Stimulated activated CD4-positive, alpha-beta T cell treated with anti-CD3 and anti-CD28 coated beads, Interleukin-4, amount 100 ng/mL, for 24 hours (primary cell): Measurements from ENCODE around the gene SERTAD3.
A peak's percentile ranks its signal among the peaks of the same experiment; 100 is the strongest.
"Not testable (repeated sequence)": the region's sequence is repeated elsewhere in the genome, so short reads cannot be mapped to it uniquely, and the experiment has no call there.

Experiments
- DNase-seq: peaks from one replicate; pipeline ENCODE4 v3.0.0-alpha.2; 2020

SERTAD3 gene

GRCh38 chr19:40444000-40444824 is at the start of gene SERTAD3:
Gene SERTAD3, minus strand, starts transcription at chr19:40444335. Its CDS starts 2,255 bp downstream, at chr19:40442080.
- DNase-seq, result peak; percentile 96

GRCh38 chr19:40493778-40494177 is 49.6 kb upstream of the SERTAD3 start:
- DNase-seq, result no peak

- no peak for DNase-seq
Observed at GRCh38 chr19:40492274-40492673, 48.1 kb upstream of the SERTAD3 start.

GRCh38 chr19:40489882-40490230 is 45.7 kb upstream of the SERTAD3 start:
- no peak for DNase-seq

- no peak for DNase-seq
Observed at GRCh38 chr19:40486017-40486416, 41.9 kb upstream of the SERTAD3 start.

GRCh38 chr19:40475878-40476644 is 31.9 kb upstream of the SERTAD3 start:
- not testable (repeated sequence) for DNase-seq

- no peak for DNase-seq
Observed at GRCh38 chr19:40474737-40475136, 30.6 kb upstream of the SERTAD3 start.

- no peak for DNase-seq
Observed at GRCh38 chr19:40472516-40472915, 28.4 kb upstream of the SERTAD3 start.

GRCh38 chr19:40471111-40471510 is 27.0 kb upstream of the SERTAD3 start:
- no peak for DNase-seq

- no peak for DNase-seq
Observed at GRCh38 chr19:40469011-40469410, 24.9 kb upstream of the SERTAD3 start.

GRCh38 chr19:40466985-40467734 is 23.0 kb upstream of the SERTAD3 start, which contains the start of gene SPTBN4:
Gene SPTBN4, plus strand, starts transcription at chr19:40467001. Its CDS starts 5,621 bp downstream, at chr19:40472622.
- no peak for DNase-seq

GRCh38 chr19:40466219-40466984 is 22.3 kb upstream of the SERTAD3 start:
- peak; percentile 82 for DNase-seq

GRCh38 chr19:40465557-40466218 is 21.6 kb upstream of the SERTAD3 start, which contains the start of gene BLVRB:
Gene BLVRB, minus strand, starts transcription at chr19:40465745. Its CDS starts 57 bp downstream, at chr19:40465688.
- peak; percentile 99 for DNase-seq

- DNase-seq, result peak; percentile 29
Observed at GRCh38 chr19:40465025-40465556, 21.0 kb upstream of the SERTAD3 start.

GRCh38 chr19:40464059-40465024 is 20.2 kb upstream of the SERTAD3 start:
- DNase-seq, result peak; percentile 80

GRCh38 chr19:40463587-40464037 is 19.5 kb upstream of the SERTAD3 start:
- DNase-seq, result not testable (repeated sequence)

GRCh38 chr19:40461669-40462221 is 17.6 kb upstream of the SERTAD3 start:
- no peak for DNase-seq

- DNase-seq, result no peak
Observed at GRCh38 chr19:40460185-40460584, 16.1 kb upstream of the SERTAD3 start.

GRCh38 chr19:40458597-40458974 is 14.5 kb upstream of the SERTAD3 start:
- no peak for DNase-seq
